Lower leg skin (tissue), 3 donors: Measurements from ENCODE around the gene LYL1.

Experiments used
- CTCF ChIP-seq, 3 donors: fragments of 450-650 bp; IDR thresholded peaks; one replicate each; pipeline ENCODE4 v1.5.1; 2016; ENCODE audit warnings: antibody characterized with exemption in 3 of 3, mild to moderate bottlenecking in 3 of 3, moderate library complexity in 2 of 3
- POLR2A ChIP-seq, 2 donors: fragments of 450-650 bp; IDR thresholded peaks; one replicate each; pipeline ENCODE4 v1.6.1; 2016 to 2017; ENCODE audit warnings: antibody characterized with exemption in 2 of 2, mild to moderate bottlenecking in 1 of 2, moderate library complexity in 1 of 2

- TF ChIP-seq CTCF (IDR thresholded peaks at IDR 0.05), result no peak
- no peak for TF ChIP-seq POLR2A (IDR thresholded peaks at IDR 0.05)
These were observed 47.2 kb downstream of the LYL1 start for GRCh38 chr19:13055213-13056051.
